Urothelium cell line (cell line): ENCODE results near the gene KCTD7.
A peak's percentile ranks its signal among the peaks of the same experiment; 100 is the strongest.
"Not testable (repeated sequence)": the region's sequence is repeated elsewhere in the genome, so short reads cannot be mapped to it uniquely, and the experiment has no call there.

Experiments used
- DNase-seq: peaks from one replicate; pipeline ENCODE4 v3.0.0; 2011; ENCODE audit warnings: low spot score, mixed read lengths
- FAIRE-seq: peaks from 2 replicates; lab custom pipeline; 2011; peaks lifted over from hg19 to GRCh38; lab: Jason Lieb, UNC

KCTD7 gene

GRCh38 chr7:66679633-66680244 lies 51.1 kb downstream of the KCTD7 start:
- DNase-seq (no peak), FAIRE-seq (no peak)

DNA sequence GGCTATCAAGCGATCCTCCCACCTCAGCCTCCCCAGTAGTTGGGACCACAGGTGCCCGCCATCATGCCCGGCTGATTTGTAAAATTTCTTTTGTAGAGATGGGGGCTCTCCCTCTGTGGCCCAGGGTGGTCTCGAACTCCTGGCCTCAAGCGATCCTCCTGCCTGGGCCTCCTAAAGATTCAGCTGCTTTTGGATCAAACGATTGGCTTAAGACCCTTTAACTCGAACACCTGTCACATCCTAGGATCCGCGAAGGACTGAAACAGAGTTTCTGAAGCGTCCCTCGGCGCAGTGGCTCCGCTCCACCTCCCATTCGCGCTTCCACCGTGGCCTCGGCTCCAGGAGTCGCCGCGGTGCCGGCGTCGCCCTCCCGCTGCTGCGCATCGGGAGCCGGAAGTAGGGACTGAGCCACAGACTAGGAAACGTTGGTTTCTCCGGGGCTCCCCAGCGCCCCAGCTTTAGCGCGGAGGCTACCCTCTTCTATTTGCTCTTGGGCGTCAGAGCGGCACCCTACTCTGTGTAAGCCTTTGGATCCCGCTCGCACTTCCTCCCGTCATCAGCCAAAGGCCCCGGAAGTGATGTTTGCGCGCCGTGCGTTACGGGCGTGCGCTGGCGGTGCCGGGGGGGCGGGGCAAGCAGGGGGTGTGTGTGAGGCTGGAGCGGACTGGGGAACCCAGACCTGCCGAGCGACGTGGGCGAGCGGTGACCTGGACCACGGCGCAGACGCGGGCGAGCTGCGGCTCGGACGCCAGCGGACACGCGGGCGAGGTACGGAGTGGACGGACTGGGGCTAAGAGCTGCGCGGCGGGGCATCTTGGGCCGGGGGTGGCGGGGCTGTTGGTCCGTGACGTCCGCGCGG lies 53.0 kb downstream of the KCTD7 start:
- DNase-seq: peak; percentile 94
- no peak for FAIRE-seq

DNA sequence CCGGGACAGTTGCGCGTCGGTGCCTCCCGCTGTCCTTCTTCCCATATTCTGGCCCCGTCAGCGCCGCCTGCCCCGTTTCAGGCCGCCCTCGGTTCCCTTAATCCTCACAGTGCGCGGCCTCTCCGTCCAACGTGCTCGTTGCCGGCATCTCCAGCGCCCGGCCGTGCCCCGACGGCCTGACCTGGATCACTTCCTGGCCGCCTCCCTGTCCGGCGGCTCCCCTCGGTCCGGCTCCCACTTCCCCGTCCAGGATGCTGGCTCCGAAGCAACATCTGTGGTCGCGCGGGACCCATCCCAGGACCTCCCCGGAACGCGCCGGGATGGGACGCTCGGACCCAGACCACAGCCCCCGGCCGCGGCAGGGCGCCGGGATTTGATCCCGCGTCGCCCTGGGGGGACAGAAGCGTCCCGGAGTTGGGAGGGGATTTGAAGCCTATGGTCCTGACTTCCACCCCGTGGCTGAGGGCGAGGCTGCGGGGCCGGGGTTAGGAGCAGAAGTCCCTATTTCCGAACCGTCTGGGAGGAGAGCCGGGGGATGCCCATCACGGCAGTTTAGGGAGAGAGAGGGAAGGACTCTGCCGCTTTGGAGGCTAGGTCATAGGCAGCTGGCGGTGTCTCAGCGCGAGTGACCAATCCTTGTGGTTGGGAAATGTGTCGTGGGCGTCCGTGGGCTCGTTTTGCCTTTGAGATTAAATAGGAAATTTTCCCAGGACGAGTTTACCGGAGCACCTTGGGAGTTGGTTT lies 53.8 kb downstream of the KCTD7 start:
- FAIRE-seq (no peak), DNase-seq (no peak)

DNA sequence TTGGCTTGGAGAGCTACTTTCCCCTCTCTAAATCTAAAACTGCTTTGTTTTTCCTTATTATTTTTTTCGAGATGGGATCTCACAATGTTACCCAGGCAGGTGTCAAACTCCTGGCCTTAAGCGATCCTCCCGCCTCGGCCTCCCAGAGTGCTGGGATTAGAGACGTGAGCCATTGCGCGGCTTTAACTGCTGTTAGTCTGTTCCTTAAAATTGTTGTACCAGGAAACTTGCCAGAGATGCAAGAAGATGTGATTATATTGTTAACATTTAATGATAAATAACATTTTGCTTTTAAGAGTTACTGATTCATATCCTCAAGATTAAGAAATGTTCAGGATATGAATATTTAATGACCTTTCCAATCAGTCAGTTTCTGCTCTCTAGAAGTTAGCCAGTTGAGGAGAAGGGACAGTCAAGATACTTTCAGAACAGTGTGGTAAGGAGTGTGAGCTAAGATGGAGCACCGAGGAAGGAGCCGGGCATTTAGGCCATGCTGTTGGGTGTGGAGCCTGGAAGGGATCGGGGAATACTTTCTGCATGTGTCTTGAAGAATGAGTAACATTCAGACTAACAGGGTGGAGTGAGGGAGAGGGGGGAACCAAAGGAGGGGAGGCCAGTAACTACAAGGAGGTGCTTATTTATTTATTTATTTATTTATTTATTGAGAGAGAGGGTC lies 54.6 kb downstream of the KCTD7 start:
- not testable (repeated sequence) for DNase-seq, FAIRE-seq

- no peak for FAIRE-seq
- no peak for DNase-seq
These were observed 55.1 kb downstream of the KCTD7 start for GRCh38 chr7:66683770-66684123.

- DNase-seq, FAIRE-seq: not testable (repeated sequence)
These were observed 57.0 kb downstream of the KCTD7 start for GRCh38 chr7:66685663-66686062.

GRCh38 chr7:66687186-66687585 lies 58.5 kb downstream of the KCTD7 start:
- FAIRE-seq: no peak
- DNase-seq: no peak

DNA sequence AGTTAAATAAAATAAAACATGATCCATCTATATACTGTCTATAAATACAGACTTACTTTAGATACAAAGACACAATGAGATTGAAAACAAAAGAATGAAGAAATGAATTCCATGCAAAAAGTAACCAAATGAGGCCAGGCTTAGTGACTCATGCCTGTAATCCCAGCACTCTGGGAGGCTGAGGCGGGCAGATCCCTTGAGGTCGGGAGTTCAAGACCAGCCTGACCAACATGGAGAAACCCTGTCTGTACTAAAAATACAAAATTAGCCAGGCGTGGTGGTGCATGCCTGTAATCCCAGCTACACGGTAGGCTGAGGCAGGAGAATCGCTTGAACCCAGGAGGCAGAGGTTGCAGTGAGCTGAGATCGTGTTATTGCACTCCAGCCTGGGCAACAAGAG lies 59.0 kb downstream of the KCTD7 start:
- not testable (repeated sequence) for FAIRE-seq, DNase-seq

DNA sequence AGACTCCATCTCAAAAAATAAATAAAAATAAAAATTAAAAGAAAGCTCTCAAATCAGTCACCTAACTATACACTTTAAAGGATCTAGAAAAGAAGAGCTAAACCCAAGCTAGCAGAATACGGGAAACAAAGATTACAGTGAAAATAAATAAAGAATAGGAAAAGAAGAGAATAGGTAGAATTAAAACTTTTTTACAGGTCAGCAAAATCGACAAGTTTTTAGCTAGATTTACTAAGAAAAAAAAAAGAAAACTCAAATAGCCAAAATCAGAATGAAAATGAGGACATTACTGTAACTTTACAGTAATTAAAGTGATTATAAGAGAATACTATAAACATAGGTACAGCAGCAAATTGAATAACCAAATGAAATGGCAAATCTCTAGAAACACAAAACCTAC lies 60.4 kb downstream of the KCTD7 start:
- FAIRE-seq (no peak), DNase-seq (no peak)

DNA sequence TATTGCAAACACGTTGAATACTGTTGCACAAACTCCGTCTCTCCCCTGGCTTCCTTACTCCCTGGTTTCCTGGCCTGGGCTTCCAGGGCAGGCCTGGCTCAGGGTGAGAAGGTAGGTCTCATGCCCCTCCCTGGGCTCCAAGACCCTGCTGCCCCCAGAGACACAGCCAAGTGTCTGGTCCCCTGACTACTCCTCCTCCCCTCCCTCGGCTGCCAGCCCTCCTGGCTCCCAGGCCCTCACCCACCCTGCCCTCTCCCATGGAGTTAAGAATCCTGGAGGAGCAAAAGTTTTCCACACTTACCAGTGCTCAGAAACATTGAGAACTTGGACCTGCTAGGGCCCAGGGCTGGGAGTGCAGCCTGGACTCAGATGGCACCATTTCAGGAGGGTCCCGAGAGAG lies 64.7 kb downstream of the KCTD7 start:
- DNase-seq: no peak
- FAIRE-seq: no peak
